Measurements from ENCODE around the gene CELA2B.

Gene CELA2B

GRCh38 chr1:15428815-15429435 is 47.0 kb upstream of the CELA2B start:
- TF ChIP-seq ZFP30 (CRISPR knock-in tag; IDR thresholded peaks at IDR 0.05) (no peak), TOX (CRISPR knock-in tag; IDR thresholded peaks at IDR 0.05; ENCODE audit: borderline replicate concordance) (no peak), ARNTL (CRISPR knock-in tag; IDR thresholded peaks at IDR 0.05; ENCODE audit: borderline replicate concordance, low read depth) (no peak), SNAI2 (CRISPR knock-in tag; IDR thresholded peaks at IDR 0.05) (no peak), CSDC2 (CRISPR knock-in tag; IDR thresholded peaks at IDR 0.05) (no peak), CSRNP3 (CRISPR knock-in tag; IDR thresholded peaks at IDR 0.05) (no peak), ESRRG (CRISPR knock-in tag; IDR thresholded peaks at IDR 0.05) (no peak), CREB5 (CRISPR knock-in tag; IDR thresholded peaks at IDR 0.05; ENCODE audit: low read depth) (no peak), ISL1 (CRISPR knock-in tag; IDR thresholded peaks at IDR 0.05) (no peak), ZC3H10 (CRISPR knock-in tag; IDR thresholded peaks at IDR 0.05) (no peak), RARB (CRISPR knock-in tag; IDR thresholded peaks at IDR 0.05) (no peak), ZNF565 (CRISPR knock-in tag; conservative IDR thresholded peaks at IDR 0.05; ENCODE audit: low read depth) (no peak), ZNF70 (CRISPR knock-in tag; IDR thresholded peaks at IDR 0.05) (no peak), GLIS3 (CRISPR knock-in tag; IDR thresholded peaks at IDR 0.05) (no peak), ZNF8 (CRISPR knock-in tag; IDR thresholded peaks at IDR 0.05) (no peak), OSR1 (CRISPR knock-in tag; IDR thresholded peaks at IDR 0.05) (no peak), ZFP3 (CRISPR knock-in tag; IDR thresholded peaks at IDR 0.05) (no peak), TCF4 (CRISPR knock-in tag; IDR thresholded peaks at IDR 0.05; ENCODE audit: borderline replicate concordance) (no peak), PATZ1 (CRISPR knock-in tag; IDR thresholded peaks at IDR 0.05; ENCODE audit: borderline replicate concordance) (no peak)
- TF ChIP-seq, protein P1, sequence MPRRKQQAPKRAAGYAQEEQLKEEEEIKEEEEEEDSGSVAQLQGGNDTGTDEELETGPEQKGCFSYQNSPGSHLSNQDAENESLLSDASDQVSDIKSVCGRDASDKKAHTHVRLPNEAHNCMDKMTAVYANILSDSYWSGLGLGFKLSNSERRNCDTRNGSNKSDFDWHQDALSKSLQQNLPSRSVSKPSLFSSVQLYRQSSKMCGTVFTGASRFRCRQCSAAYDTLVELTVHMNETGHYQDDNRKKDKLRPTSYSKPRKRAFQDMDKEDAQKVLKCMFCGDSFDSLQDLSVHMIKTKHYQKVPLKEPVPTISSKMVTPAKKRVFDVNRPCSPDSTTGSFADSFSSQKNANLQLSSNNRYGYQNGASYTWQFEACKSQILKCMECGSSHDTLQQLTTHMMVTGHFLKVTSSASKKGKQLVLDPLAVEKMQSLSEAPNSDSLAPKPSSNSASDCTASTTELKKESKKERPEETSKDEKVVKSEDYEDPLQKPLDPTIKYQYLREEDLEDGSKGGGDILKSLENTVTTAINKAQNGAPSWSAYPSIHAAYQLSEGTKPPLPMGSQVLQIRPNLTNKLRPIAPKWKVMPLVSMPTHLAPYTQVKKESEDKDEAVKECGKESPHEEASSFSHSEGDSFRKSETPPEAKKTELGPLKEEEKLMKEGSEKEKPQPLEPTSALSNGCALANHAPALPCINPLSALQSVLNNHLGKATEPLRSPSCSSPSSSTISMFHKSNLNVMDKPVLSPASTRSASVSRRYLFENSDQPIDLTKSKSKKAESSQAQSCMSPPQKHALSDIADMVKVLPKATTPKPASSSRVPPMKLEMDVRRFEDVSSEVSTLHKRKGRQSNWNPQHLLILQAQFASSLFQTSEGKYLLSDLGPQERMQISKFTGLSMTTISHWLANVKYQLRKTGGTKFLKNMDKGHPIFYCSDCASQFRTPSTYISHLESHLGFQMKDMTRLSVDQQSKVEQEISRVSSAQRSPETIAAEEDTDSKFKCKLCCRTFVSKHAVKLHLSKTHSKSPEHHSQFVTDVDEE (CRISPR knock-in tag; IDR thresholded peaks at IDR 0.05): no peak
- no peak for ATAC-seq

- ATAC-seq: no peak
- no peak for TF ChIP-seq BACH2 (CRISPR knock-in tag; IDR thresholded peaks at IDR 0.05; ENCODE audit: borderline replicate concordance)
- no peak for TF ChIP-seq PPARA (CRISPR knock-in tag; IDR thresholded peaks at IDR 0.05; ENCODE audit: borderline replicate concordance)
- TF ChIP-seq, protein P1 (CRISPR knock-in tag; IDR thresholded peaks at IDR 0.05): no peak
- no peak for TF ChIP-seq ESRRG (CRISPR knock-in tag; IDR thresholded peaks at IDR 0.05)
- TF ChIP-seq CSDC2 (CRISPR knock-in tag; IDR thresholded peaks at IDR 0.05): no peak
- no peak for TF ChIP-seq ZNF565 (CRISPR knock-in tag; conservative IDR thresholded peaks at IDR 0.05; ENCODE audit: low read depth)
- no peak for TF ChIP-seq ZNF8 (CRISPR knock-in tag; IDR thresholded peaks at IDR 0.05)
- TF ChIP-seq, protein P2, sequence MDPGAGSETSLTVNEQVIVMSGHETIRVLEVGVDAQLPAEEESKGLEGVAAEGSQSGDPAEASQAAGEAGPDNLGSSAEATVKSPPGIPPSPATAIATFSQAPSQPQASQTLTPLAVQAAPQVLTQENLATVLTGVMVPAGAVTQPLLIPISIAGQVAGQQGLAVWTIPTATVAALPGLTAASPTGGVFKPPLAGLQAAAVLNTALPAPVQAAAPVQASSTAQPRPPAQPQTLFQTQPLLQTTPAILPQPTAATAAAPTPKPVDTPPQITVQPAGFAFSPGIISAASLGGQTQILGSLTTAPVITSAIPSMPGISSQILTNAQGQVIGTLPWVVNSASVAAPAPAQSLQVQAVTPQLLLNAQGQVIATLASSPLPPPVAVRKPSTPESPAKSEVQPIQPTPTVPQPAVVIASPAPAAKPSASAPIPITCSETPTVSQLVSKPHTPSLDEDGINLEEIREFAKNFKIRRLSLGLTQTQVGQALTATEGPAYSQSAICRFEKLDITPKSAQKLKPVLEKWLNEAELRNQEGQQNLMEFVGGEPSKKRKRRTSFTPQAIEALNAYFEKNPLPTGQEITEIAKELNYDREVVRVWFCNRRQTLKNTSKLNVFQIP (CRISPR knock-in tag; IDR thresholded peaks at IDR 0.05; ENCODE audit: borderline replicate concordance, low read depth): no peak
- TF ChIP-seq ZC3H10 (CRISPR knock-in tag; IDR thresholded peaks at IDR 0.05): no peak
- no peak for TF ChIP-seq OSR1 (CRISPR knock-in tag; IDR thresholded peaks at IDR 0.05)
- no peak for TF ChIP-seq SNAI2 (CRISPR knock-in tag; IDR thresholded peaks at IDR 0.05)
- TF ChIP-seq CREB5 (CRISPR knock-in tag; IDR thresholded peaks at IDR 0.05; ENCODE audit: low read depth): no peak
- no peak for TF ChIP-seq ARNTL (CRISPR knock-in tag; IDR thresholded peaks at IDR 0.05; ENCODE audit: borderline replicate concordance, low read depth)
- TF ChIP-seq TCF4 (CRISPR knock-in tag; IDR thresholded peaks at IDR 0.05; ENCODE audit: borderline replicate concordance): no peak
- no peak for TF ChIP-seq PATZ1 (CRISPR knock-in tag; IDR thresholded peaks at IDR 0.05; ENCODE audit: borderline replicate concordance)
Measured at GRCh38 chr1:15429701-15430149, 46.2 kb upstream of the CELA2B start.
